Amniotic epithelial cell (primary cell): ENCODE results near the gene DCAF4.

Source experiments
- DNase-seq: peaks from one replicate; pipeline ENCODE4 v3.0.0-alpha.2; 2010; ENCODE audit warnings: low read depth

DCAF4 gene, protein sequence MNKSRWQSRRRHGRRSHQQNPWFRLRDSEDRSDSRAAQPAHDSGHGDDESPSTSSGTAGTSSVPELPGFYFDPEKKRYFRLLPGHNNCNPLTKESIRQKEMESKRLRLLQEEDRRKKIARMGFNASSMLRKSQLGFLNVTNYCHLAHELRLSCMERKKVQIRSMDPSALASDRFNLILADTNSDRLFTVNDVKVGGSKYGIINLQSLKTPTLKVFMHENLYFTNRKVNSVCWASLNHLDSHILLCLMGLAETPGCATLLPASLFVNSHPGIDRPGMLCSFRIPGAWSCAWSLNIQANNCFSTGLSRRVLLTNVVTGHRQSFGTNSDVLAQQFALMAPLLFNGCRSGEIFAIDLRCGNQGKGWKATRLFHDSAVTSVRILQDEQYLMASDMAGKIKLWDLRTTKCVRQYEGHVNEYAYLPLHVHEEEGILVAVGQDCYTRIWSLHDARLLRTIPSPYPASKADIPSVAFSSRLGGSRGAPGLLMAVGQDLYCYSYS

GRCh38 chr14:72926292-72927028, at the start of gene DCAF4:
Gene DCAF4 (plus strand): TSS chr14:72926464. CDS start chr14:72937979, 11,515 bp downstream.
- DNase-seq = peak; percentile 98

DNA sequence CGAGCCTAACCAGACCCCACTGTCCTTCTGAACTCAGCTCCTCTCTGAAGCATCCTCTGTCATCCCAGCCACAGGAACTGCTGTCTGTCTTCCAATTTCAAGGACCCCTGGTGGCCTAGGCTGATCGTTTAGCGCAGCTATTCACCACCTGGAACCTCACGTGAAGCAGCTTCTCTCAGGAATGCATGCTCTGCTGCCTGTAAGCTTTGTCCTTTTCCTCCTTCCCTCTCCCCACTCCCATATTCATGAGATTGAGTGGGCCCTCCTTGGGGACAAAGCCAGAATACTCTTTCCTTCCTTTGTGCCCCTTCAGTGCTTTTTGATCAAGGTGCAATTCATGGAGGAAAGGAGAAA, 49.6 kb upstream of the DCAF4 start:
- no peak for DNase-seq

DNA sequence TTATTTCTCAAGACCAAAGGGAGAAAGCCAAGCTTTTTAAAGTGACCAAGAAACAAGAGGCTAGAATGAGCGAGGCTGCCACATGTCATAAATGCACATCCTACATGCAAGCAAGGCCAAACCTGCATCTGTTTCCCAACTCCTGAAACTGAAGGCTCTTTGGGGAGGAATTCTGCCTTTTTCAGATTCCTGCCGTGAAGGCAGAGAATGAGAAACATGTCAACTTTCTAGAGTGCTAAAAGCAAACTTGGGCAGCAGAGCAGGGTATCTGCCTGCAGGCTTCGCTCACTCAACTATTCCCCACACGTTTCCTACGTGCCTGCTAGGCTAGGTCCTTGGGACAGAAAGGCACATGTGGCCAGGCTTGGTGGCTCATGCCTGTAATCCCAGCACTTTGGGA, 47.5 kb upstream of the DCAF4 start:
- no peak for DNase-seq

GRCh38 chr14:72879431-72879830, 46.8 kb upstream of the DCAF4 start:
- no peak for DNase-seq

GRCh38 chr14:72880164-72880563, 46.1 kb upstream of the DCAF4 start:
- DNase-seq = no peak

DNA sequence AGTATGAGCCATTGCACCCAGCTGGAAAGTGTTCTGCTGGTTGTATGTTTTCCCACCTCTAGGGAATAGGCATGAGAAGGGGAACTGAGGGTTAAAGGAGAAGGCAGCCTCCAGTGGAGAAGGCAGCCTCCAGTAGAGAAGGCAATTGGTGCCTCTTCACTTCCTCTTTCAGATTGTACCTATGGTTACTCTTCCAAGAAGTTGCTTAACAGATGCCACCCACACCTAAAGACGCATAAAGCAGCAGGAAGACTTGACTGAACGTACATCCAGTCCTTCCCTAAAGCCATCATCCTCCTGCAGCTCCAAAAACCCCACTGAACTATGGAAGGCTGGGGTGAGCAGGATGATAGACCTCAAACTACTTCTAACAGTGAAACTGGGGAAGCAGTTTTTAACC, 45.4 kb upstream of the DCAF4 start:
- DNase-seq = no peak

- DNase-seq = no peak
These were observed 44.7 kb upstream of the DCAF4 start for GRCh38 chr14:72881543-72881942.

DNA sequence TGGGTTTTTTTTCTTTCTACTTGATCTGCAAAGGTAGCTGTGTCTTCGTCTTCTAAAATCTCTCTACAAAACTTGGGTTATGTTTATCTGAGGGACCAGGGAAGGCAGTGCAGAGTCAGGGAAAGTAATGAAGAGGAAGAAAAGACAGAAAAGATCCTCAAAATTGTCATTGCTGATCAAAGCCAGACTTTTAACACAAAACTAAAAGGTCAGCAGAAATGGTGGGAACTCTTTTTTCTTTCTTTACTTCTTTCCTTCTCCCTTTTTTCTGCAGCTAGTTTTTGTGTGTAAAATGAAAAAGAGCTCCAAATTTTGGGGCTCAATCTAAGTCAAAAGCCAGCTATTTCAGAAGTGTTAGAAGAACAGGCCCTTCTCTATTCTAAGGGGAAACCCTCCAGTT, 44.2 kb upstream of the DCAF4 start:
- DNase-seq = no peak

DNA sequence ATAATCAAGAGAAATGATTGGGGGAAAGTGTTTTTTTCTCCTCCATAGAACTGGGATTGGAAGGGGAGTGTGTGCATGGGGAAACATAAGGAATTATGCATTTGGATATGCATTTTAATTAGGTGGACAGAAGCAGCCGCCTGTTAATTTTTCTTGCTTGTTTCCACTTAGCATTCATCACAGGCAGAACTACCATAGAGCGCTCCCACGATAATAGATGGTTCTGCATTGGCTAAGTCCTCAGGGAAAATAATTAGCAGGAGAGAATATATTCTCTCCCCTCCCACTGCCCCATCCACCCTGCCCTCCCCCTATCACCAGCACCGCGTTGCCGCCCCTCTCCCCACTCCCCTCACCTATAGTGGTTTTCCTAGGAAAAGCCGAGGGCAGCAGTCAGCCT, 43.8 kb upstream of the DCAF4 start:
- no peak for DNase-seq

- DNase-seq = no peak
These were observed 43.2 kb upstream of the DCAF4 start for GRCh38 chr14:72883109-72883508.

DNA sequence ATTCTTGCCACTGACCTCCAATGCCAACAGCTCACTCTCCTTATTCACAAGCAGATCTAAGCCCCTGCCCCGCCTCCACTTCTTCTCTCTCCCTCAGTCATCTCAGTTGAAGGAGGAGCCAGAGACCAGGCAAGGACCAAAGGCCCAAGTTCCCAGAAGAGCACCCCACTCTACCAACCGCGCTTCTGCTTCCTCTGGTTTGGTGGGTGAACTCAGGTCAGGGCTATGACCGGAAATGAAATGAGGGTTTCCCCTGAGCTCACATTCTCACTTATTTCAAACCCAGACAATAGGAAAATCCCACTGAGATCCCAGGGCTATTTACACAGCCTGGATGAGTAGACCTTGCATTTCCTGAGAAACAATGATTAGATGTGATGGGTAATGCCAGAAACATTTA, 42.3 kb upstream of the DCAF4 start:
- DNase-seq = no peak

DNA sequence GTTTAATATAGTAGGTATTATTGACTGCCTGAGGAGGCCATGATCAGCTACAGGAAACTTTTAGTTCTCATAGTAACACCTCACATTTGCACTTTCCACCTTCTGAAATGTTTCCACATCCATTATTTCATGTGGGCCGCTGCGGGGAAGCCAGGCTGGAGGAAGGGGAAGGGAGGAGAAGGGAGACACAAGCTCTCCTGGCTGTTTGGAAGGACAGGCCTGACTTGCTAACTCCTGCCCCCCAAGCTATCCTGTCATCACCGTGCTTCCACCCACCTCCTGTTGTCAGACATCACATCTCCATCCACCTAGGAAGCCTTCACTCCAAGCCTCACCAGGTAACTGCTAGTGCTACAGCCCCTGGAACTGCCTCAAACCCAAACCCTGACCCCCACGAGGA, 41.9 kb upstream of the DCAF4 start:
- DNase-seq = no peak

DNA sequence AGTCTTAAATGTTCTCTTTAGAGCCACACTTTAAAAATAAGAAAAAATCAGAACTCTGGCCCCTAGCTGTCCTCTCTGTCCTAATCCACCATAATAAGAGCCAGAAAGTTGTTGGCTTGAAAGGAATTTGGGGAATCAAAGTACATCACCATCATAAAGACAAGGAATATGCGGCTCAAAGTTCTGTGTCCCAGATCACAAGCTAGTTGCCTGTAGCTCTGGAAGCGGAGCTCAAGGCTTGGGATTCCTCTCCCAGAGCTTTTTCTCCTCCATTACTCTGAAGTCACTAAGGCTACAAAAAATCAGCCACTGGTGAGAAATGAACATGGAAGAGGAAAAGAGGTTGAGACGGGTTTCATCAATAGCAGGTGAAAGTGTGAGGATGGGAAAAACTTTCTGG, 38.8 kb upstream of the DCAF4 start:
- no peak for DNase-seq

DNA sequence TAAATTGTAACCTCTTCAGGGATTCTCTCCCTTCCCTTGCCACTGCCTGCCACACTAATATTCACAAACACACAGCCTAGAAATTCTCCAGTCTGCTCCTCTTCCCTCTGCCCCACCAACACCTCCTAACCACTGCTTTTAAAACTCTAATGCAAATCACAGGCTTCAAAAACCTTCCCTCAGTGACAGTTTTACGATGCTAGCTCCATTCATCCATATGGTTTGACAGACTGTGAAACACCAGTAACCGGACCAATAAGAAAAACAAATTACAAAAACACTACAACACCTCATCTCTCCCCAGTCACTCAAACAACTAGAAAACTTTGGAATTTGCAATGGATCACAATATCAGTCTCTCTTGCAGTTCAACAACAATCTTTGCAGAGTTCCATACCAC, 38.1 kb upstream of the DCAF4 start:
- no peak for DNase-seq

DNA sequence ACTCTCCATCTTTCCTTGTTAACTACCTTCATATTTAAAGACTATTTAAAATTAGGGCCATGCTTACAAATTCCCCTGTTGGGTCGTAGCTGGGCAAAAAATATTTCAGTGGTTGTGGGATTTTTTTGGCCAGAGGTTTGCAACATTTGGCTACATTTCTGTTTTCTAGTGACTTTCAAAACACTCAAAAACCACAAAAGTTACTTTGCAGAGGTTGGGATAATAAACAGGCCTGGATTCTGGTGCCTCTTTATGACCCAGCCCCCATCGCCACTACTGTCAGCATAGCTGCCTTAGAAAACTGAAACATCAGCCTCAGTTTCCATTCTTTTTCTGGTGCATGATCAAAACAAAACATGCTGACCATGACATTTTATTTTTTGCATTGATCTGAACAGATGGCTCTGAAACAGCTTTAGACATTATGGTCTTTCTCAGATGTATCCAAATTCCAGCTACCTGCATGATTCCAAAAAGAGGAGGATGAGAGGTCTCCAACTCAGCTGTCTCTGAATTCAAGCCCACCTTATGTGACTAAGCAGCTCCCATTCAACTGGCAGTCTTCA, 37.5 kb upstream of the DCAF4 start:
- DNase-seq = peak; percentile 31

DNA sequence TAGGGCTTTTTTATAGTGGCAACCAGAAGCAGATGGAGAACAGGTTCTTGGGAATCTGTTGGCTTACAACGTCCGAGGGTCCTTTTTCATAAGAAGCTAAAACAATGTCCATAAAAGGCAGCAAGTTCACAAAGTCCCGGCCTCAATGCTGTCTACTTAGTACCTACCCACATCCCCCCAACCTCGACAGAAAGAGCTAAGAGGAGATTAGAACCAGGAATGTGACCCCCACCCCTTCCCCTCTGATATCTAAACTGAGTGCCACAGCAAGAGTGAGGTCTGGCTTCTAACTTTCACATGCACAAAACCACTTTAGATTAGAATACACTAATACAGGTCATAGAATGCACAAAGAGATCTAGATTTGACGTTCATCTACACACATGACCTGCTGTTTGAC, 36.9 kb upstream of the DCAF4 start:
- DNase-seq = no peak

GRCh38 chr14:72891666-72892102, 34.6 kb upstream of the DCAF4 start:
- DNase-seq = no peak

DNA sequence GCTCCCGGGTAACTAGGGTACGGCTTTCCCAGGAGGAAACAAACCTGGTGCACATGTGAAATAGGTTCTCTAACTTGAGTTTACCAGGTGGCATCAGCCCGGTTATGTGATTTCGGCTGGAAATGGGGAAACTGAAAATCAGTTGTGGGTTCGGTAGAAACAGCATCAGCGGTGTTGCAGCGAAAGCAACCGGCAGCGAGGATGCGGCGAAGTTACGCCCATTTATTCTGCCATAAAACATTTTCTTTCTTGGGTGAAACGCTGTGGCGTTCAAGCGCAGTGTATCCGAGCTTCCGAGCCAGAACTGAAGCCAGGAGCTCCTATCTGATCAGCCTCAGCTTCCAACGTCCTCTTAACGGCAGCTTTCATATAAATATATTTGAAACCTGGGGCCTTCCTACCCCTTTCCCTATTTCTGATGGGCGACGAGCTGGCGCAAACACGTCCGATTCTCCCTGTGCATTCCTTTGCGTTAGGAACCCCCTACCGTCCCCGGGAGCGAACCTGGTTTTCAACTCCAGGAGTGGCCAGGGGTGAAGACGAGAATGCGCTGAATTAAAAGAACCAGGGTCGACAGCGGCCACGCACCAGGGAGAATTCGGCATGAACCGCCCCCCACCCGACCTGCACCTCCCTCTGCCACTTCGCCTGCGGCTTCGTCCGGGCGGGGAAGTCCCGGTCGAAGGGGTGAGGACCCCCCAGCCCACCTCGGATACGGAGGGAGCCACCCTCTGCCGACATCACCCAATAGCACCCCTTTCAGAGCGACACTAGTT, 34.0 kb upstream of the DCAF4 start:
- DNase-seq = peak; percentile 28

DNA sequence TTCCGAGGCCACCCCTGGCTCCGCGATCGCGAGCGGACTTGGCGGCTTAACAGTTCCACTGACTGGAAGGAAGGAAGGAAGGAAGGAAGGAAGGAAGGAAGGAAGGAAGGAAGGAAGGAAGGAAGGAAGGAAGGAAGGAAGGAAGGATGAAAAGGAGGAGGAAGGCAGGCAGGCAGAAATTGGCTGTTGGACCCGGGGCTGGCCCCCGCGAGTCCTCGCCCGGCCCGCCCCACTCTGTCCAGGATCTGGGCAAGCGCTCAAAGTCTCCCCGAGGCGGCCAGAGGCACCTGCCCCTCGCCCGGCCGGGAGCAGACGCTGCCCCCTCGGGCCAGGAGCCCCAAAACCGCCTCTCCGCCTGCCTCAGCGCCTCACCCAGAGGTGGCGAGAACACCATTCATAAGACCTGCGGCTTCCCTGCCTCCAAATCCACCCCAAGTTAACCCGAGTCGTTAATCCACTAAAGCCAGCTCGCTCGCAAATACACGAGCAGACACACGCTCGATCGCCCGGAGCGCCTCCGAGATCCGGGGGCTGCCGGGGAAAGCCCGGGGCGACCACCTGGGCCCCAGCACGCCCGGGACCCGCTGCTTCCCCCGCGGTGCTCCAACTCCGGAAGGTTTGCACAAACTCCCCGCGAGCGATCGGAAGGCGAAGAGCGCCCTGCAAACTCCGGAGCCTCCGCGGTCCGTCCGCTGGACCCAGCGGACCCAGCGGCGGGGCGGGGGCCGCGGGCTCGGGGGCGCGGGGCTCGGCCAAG, 33.2 kb upstream of the DCAF4 start:
- no peak for DNase-seq

GRCh38 chr14:72893636-72894322, 32.5 kb upstream of the DCAF4 start, which contains the start of gene DPF3:
Gene DPF3 (minus strand): TSS chr14:72894101. CDS start chr14:72894088, 13 bp downstream.
- peak; percentile 94 for DNase-seq

GRCh38 chr14:72894323-72894622, 32.0 kb upstream of the DCAF4 start:
- no peak for DNase-seq
